ENCODE measurements around the gene RASA3. TPM values are rescaled to one million over a fixed set of nuclear protein-coding genes. Genes with fewer than 3 reads are reported as not detected.

Gene RASA3
- total and polyA plus RNA-seq, 2 donors (not counting 3 experiments of a cell fraction or from before 2014, with no cell fraction given) = 26.5 to 53.8 TPM

GRCh38 chr13:114013952-114014629, 118.3 kb downstream of the RASA3 start:
- DNase-seq (ENCODE audit: low read depth, low spot score) = no peak
- Histone ChIP-seq H3K4me3 (replicated peaks in 1 of 3; ENCODE audit: insufficient read depth in 1 of 3, low read depth in 1 of 3, low read length in 3 of 3) (no peak overlapping the region), H3K4me1 (ENCODE audit: control insufficient read depth, extremely low read depth, insufficient read depth, low read length) (no peaks in the 10 kb centered on the region), H2AFZ (ENCODE audit: low read depth, low read length) (no peak overlapping the region), H3K9me1 (replicated peaks; ENCODE audit: control insufficient read depth, extremely low read depth, insufficient read depth, low read length) (no peaks in the 10 kb centered on the region), H4K20me1 (replicated peaks; ENCODE audit: control insufficient read depth, extremely low read depth, insufficient read depth, low read length) (no peaks in the 10 kb centered on the region), H3K9ac (replicated peaks; ENCODE audit: extremely low read depth, insufficient read depth, low read length) (no peak overlapping the region), H3K27me3 (ENCODE audit: control insufficient read depth in 2 of 2, insufficient read depth in 2 of 2, low read length in 2 of 2) (no peaks in the 10 kb centered on the region), H3K27ac (ENCODE audit: insufficient read depth, low read depth, low read length) (no peak overlapping the region), H3K4me2 (ENCODE audit: insufficient read depth, low read length) (no peak overlapping the region), H3K36me3 (ENCODE audit: control insufficient read depth in 2 of 2, extremely low read depth in 1 of 2, insufficient read depth in 2 of 2, low read length in 2 of 2) (peaks cover 13 to 69% of the 10 kb centered on the region in 2 experiments), H3K79me2 (ENCODE audit: control insufficient read depth, insufficient read depth, low read length) (no peaks in the 10 kb centered on the region), H3K9me3 (replicated peaks; ENCODE audit: control insufficient read depth, insufficient read depth, low read length) (no peaks in the 10 kb centered on the region)
- POLR2A ChIA-PET = no interaction called here
- intact Hi-C loops (cut with micrococcal nuclease) (no loop called here), dilution Hi-C loops (cut with MboI; ENCODE audit: extremely low pct_ligation_motif_present, low sequenced_read_pairs) (no loop called here)
- CTCF ChIA-PET = no interaction called here
- no peak for TF ChIP-seq POLR2AphosphoS5 (IDR thresholded peaks at IDR 0.05; ENCODE audit: insufficient read depth, low read depth, low read length)
- no peak for TF ChIP-seq CTCF (IDR thresholded peaks at IDR 0.05; ENCODE audit: extremely low read depth in 1 of 2, insufficient read depth in 1 of 2, low read depth in 1 of 2, low read length in 2 of 2)
- FAIRE-seq = no peak
- BruUV-seq (replicated peaks) = no TSS peak

- no peak overlapping the region for H3K27ac ChIP-seq (ENCODE audit: insufficient read depth, low read depth, low read length)
- POLR2A ChIA-PET = no interaction called here
- intact Hi-C loops (cut with micrococcal nuclease) = no loop called here
- H3K4me3 ChIP-seq (replicated peaks in 1 of 3; ENCODE audit: insufficient read depth in 1 of 3, low read depth in 1 of 3, low read length in 3 of 3) = no peak overlapping the region
- no peak overlapping the region for H2AFZ ChIP-seq (ENCODE audit: low read depth, low read length)
- no peaks in the 10 kb centered on the region for H4K20me1 ChIP-seq (replicated peaks; ENCODE audit: control insufficient read depth, extremely low read depth, insufficient read depth, low read length)
- no peak overlapping the region for H3K4me2 ChIP-seq (ENCODE audit: insufficient read depth, low read length)
- FAIRE-seq = no peak
- no peak overlapping the region for H3K9ac ChIP-seq (replicated peaks; ENCODE audit: extremely low read depth, insufficient read depth, low read length)
- CTCF ChIA-PET = no interaction called here
- no peaks in the 10 kb centered on the region for H3K79me2 ChIP-seq (ENCODE audit: control insufficient read depth, insufficient read depth, low read length)
- dilution Hi-C loops (cut with MboI; ENCODE audit: extremely low pct_ligation_motif_present, low sequenced_read_pairs) = no loop called here
- H3K36me3 ChIP-seq (ENCODE audit: control insufficient read depth in 2 of 2, extremely low read depth in 1 of 2, insufficient read depth in 2 of 2, low read length in 2 of 2) = peaks cover 13 to 67% of the 10 kb centered on the region in 2 experiments
- TF ChIP-seq MAX (IDR thresholded peaks at IDR 0.05; ENCODE audit: insufficient read depth, insufficient read length) (no peak), MYC (IDR thresholded peaks at IDR 0.05; ENCODE audit: low read depth, low read length) (no peak), GATA2 (IDR thresholded peaks at IDR 0.05; ENCODE audit: insufficient read depth, insufficient read length, low read depth, low read length) (no peak), EZH2 (IDR thresholded peaks at IDR 0.05; ENCODE audit: borderline replicate concordance, low read depth, low read length, severe bottlenecking) (no peak), FOS (IDR thresholded peaks at IDR 0.05; ENCODE audit: borderline replicate concordance, insufficient read depth, low read length) (no peak), JUN (IDR thresholded peaks at IDR 0.05; ENCODE audit: borderline replicate concordance, insufficient read depth, insufficient read length, low read depth) (no peak)
- no peak for DNase-seq (ENCODE audit: low read depth, low spot score)
- no peaks in the 10 kb centered on the region for H3K9me3 ChIP-seq (replicated peaks; ENCODE audit: control insufficient read depth, insufficient read depth, low read length)
- no peaks in the 10 kb centered on the region for H3K4me1 ChIP-seq (ENCODE audit: control insufficient read depth, extremely low read depth, insufficient read depth, low read length)
- H3K9me1 ChIP-seq (replicated peaks; ENCODE audit: control insufficient read depth, extremely low read depth, insufficient read depth, low read length) = no peaks in the 10 kb centered on the region
- BruUV-seq (replicated peaks) = no TSS peak
- no peaks in the 10 kb centered on the region for H3K27me3 ChIP-seq (ENCODE audit: control insufficient read depth in 2 of 2, insufficient read depth in 2 of 2, low read length in 2 of 2)
Observed at GRCh38 chr13:114013336-114013735, 119.1 kb downstream of the RASA3 start.

All from endothelial cell of umbilical vein (primary cell).